ENCODE data around the gene PCK1. TPM values are rescaled to one million over a fixed set of nuclear protein-coding genes. Genes with fewer than 3 reads are reported as not detected.

PCK1 gene
- total RNA-seq, 2 donors from 2014 or later, result not detected

GRCh38 chr20:57553376-57554018 is 7.4 kb upstream of the PCK1 start:
- H3K27me3 Mint-ChIP-seq (ENCODE audit: insufficient read depth), result no peaks in the 10 kb centered on the region
- Histone ChIP-seq H3K27ac (ENCODE audit: low read depth, low read length) (no peak overlapping the region), H3K27me3 (ENCODE audit: control insufficient read depth, insufficient read depth, low read length, poor library complexity, severe bottlenecking) (no peaks in the 10 kb centered on the region), H3K4me1 (ENCODE audit: control insufficient read depth, insufficient read depth, low read length) (no peaks in the 10 kb centered on the region), H3K4me3 (ENCODE audit: low read length) (no peak overlapping the region), H3K9ac (ENCODE audit: extremely low read depth, low read length, poor library complexity, severe bottlenecking) (no peak overlapping the region), H3K9me3 (ENCODE audit: control insufficient read depth, low read length) (no peaks in the 10 kb centered on the region), H3K36me3 (ENCODE audit: control insufficient read depth, insufficient read depth, low read length) (no peaks in the 10 kb centered on the region)
- H3K9me3 Mint-ChIP-seq, result no peaks in the 10 kb centered on the region
- H3K36me3 Mint-ChIP-seq (ENCODE audit: low read depth), result no peaks in the 10 kb centered on the region
- WGBS, 2 experiments (ENCODE audit: insufficient coverage in 1 of 2, insufficient read length in 1 of 2), result 92 to 98% methylated on average over 8 to 11 of the region's 11 CpGs
- no peak overlapping the region for H3K4me3 Mint-ChIP-seq
- no peak for DNase-seq
- no peak overlapping the region for H3K27ac Mint-ChIP-seq
- H3K4me1 Mint-ChIP-seq, result no peaks in the 10 kb centered on the region
- TF ChIP-seq CTCF (conservative IDR thresholded peaks at IDR 0.05), result no peak

GRCh38 chr20:57555457-57556184 is 5.3 kb upstream of the PCK1 start:
- Mint-ChIP-seq H3K36me3 (ENCODE audit: low read depth) (no peaks in the 10 kb centered on the region), H3K4me1 (no peaks in the 10 kb centered on the region), H3K27ac (no peak overlapping the region), H3K27me3 (ENCODE audit: insufficient read depth) (no peaks in the 10 kb centered on the region), H3K9me3 (no peaks in the 10 kb centered on the region), H3K4me3 (no peak overlapping the region)
- no peak overlapping the region for H3K9ac ChIP-seq (ENCODE audit: extremely low read depth, low read length, poor library complexity, severe bottlenecking)
- H3K27ac ChIP-seq (ENCODE audit: low read depth, low read length), result no peak overlapping the region
- H3K27me3 ChIP-seq (ENCODE audit: control insufficient read depth, insufficient read depth, low read length, poor library complexity, severe bottlenecking), result no peaks in the 10 kb centered on the region
- DNase-seq, result no peak
- H3K36me3 ChIP-seq (ENCODE audit: control insufficient read depth, insufficient read depth, low read length), result no peaks in the 10 kb centered on the region
- TF ChIP-seq CTCF (conservative IDR thresholded peaks at IDR 0.05), result no peak
- H3K4me3 ChIP-seq (ENCODE audit: low read length), result no peak overlapping the region
- WGBS, 2 experiments (ENCODE audit: insufficient coverage in 1 of 2, insufficient read length in 1 of 2), result 91 to 94% methylated on average over 7 to 11 of the region's 11 CpGs
- H3K9me3 ChIP-seq (ENCODE audit: control insufficient read depth, low read length), result no peaks in the 10 kb centered on the region
- no peaks in the 10 kb centered on the region for H3K4me1 ChIP-seq (ENCODE audit: control insufficient read depth, insufficient read depth, low read length)

GRCh38 chr20:57556980-57557274 is 4.0 kb upstream of the PCK1 start:
- Histone ChIP-seq H3K4me3 (ENCODE audit: low read length) (no peak overlapping the region), H3K9ac (ENCODE audit: extremely low read depth, low read length, poor library complexity, severe bottlenecking) (no peak overlapping the region), H3K27me3 (ENCODE audit: control insufficient read depth, insufficient read depth, low read length, poor library complexity, severe bottlenecking) (no peaks in the 10 kb centered on the region), H3K9me3 (ENCODE audit: control insufficient read depth, low read length) (no peaks in the 10 kb centered on the region), H3K27ac (ENCODE audit: low read depth, low read length) (no peak overlapping the region), H3K36me3 (ENCODE audit: control insufficient read depth, insufficient read depth, low read length) (no peaks in the 10 kb centered on the region), H3K4me1 (ENCODE audit: control insufficient read depth, insufficient read depth, low read length) (no peaks in the 10 kb centered on the region)
- Mint-ChIP-seq H3K36me3 (ENCODE audit: low read depth) (no peaks in the 10 kb centered on the region), H3K27ac (no peak overlapping the region), H3K4me1 (no peaks in the 10 kb centered on the region), H3K4me3 (no peak overlapping the region), H3K9me3 (no peaks in the 10 kb centered on the region), H3K27me3 (ENCODE audit: insufficient read depth) (no peaks in the 10 kb centered on the region)
- TF ChIP-seq CTCF (conservative IDR thresholded peaks at IDR 0.05), result no peak
- no peak for DNase-seq
- WGBS, 2 experiments (ENCODE audit: insufficient coverage in 1 of 2, insufficient read length in 1 of 2), result 84 to 96% methylated on average over 2 to 3 of the region's 3 CpGs

All from endodermal cell (in vitro differentiated cells).